GM06990 (cell line): Measurements from ENCODE around the gene SNAPC2.
"Not testable (repeated sequence)": the region's sequence is repeated elsewhere in the genome, so short reads cannot be mapped to it uniquely, and the experiment has no call there.

Experiments used
- DNase-seq: peaks from one replicate; pipeline ENCODE4 v3.0.0-alpha.2; 2011; ENCODE audit not compliant: insufficient read length; ENCODE audit errors: extremely low read depth
- H3K27me3 ChIP-seq: replicated peaks from 2 replicates; pipeline ENCODE4 v1.6.0; 2011; ENCODE audit warnings: low read length; ENCODE audit not compliant: control insufficient read depth, insufficient read depth
- H3K36me3 ChIP-seq: 2 replicates; pipeline ENCODE4 v1.5.1; 2011; ENCODE audit warnings: low read length; ENCODE audit not compliant: control insufficient read depth, insufficient read depth
- H3K4me3 ChIP-seq: replicated peaks from 2 replicates; pipeline ENCODE4 v1.5.1; 2011; ENCODE audit warnings: low read depth, mild to moderate bottlenecking, control low read depth, low read length
- TF ChIP-seq, protein P1 (sequence below): IDR thresholded peaks from 2 replicates; pipeline ENCODE4 v1.5.1; 2011; ENCODE audit warnings: low read length, control low read depth, mild to moderate bottlenecking, inconsistent platforms; ENCODE audit not compliant: insufficient read depth, poor library complexity, severe bottlenecking

Gene SNAPC2

DNA sequence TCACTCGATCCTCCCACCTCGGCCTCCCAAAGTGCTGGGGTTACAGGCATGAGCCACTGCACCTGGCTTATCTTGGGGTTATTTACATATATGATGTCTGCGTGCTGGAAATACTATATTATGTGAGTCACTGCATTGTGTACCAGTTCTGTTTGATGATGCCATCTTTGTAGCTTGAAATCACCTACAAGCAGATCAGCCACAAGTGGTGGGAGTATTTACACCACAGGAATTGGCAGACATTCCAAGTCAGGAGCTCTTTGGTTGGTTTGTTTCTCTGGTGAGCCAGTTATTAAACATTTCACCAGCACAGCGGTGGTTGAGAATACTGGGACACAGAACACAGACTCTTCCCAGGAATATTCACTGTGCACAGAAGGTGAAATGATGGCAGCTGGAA, 27.8 kb downstream of the SNAPC2 start:
- DNase-seq, result no peak
- Histone ChIP-seq H3K4me3 (no peak overlapping the region), H3K36me3 (no peaks in the 10 kb centered on the region), H3K27me3 (no peaks in the 10 kb centered on the region)
- TF ChIP-seq, protein P1, sequence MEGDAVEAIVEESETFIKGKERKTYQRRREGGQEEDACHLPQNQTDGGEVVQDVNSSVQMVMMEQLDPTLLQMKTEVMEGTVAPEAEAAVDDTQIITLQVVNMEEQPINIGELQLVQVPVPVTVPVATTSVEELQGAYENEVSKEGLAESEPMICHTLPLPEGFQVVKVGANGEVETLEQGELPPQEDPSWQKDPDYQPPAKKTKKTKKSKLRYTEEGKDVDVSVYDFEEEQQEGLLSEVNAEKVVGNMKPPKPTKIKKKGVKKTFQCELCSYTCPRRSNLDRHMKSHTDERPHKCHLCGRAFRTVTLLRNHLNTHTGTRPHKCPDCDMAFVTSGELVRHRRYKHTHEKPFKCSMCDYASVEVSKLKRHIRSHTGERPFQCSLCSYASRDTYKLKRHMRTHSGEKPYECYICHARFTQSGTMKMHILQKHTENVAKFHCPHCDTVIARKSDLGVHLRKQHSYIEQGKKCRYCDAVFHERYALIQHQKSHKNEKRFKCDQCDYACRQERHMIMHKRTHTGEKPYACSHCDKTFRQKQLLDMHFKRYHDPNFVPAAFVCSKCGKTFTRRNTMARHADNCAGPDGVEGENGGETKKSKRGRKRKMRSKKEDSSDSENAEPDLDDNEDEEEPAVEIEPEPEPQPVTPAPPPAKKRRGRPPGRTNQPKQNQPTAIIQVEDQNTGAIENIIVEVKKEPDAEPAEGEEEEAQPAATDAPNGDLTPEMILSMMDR, result no peak

DNA sequence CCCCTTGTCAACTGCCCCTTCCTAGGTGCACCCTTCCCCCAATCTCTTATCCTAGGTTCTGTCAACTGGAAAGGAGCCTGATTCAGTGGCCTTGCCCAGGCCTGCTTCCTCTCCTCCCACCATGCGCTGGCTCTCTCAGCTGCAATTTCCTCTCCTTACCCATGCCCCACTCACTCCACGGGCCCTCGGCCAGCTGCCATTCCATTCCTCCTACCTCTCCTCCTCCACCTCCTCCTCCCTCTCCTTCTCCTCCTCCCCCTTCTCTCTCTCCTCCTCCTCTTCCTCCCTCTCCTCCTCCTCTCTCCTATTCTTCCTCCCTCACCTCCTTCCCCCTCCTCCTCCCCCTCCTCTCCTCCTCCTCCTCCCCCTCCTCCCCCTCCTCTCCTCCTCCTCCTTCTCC, 32.9 kb downstream of the SNAPC2 start:
- TF ChIP-seq, protein P1, result no peak
- no peak for DNase-seq
- H3K27me3 ChIP-seq, result no peaks in the 10 kb centered on the region
- H3K36me3 ChIP-seq, result no peaks in the 10 kb centered on the region; the same call in 1 of the 2 replicates
- H3K4me3 ChIP-seq, result no peak overlapping the region

DNA sequence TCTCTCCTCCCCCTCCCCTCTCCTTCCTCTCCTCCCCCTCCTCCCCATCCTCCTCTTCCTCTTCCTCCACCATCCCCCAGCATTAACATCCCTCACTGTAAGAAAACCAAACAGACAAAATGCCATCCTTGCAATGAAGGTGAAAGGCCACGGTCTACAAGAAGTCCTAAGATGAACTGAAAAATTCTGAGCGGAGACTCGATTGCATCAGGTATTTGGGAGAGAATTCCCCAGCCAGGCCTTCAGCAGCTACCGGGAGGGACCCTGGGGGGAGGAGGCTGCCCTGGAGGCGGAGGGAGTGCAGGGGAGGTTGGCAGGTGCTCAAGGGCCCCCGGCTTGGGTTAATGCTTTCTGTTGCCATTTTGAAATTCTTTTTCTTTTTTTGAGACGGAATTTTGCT, 33.4 kb downstream of the SNAPC2 start:
- TF ChIP-seq, protein P1, result no peak
- DNase-seq, result no peak
- H3K36me3 ChIP-seq, result no peaks in the 10 kb centered on the region; the same call in 1 of the 2 replicates

DNA sequence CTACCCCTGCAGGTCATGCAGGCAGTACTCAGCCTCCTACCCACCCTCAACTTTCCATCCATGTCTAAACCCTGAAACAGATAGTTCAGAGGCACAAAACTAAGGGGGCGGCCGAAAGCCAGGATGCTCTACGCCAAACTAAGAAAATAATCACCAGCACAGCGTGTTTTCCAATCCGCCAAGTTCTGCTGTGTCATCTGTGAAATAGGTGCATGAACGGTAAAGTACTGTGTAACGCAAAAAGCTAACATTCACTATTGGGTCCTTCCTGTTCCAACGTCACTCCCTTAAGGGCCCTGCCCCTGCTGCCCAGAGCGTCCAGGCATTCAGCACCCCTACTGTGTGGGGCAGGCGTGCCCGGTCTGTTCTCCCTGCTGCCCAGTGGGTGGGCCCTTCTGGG, 35.6 kb downstream of the SNAPC2 start:
- TF ChIP-seq, protein P1, result no peak
- H3K4me3 ChIP-seq, result no peak overlapping the region
- DNase-seq, result no peak
- no peaks in the 10 kb centered on the region for H3K27me3 ChIP-seq
- no peaks in the 10 kb centered on the region; the same call in 1 of the 2 replicates for H3K36me3 ChIP-seq

More for the DNA sequence above, 33.4 kb downstream of the SNAPC2 start:
- no peaks in the 10 kb centered on the region for H3K27me3 ChIP-seq
- no peak overlapping the region for H3K4me3 ChIP-seq

DNA sequence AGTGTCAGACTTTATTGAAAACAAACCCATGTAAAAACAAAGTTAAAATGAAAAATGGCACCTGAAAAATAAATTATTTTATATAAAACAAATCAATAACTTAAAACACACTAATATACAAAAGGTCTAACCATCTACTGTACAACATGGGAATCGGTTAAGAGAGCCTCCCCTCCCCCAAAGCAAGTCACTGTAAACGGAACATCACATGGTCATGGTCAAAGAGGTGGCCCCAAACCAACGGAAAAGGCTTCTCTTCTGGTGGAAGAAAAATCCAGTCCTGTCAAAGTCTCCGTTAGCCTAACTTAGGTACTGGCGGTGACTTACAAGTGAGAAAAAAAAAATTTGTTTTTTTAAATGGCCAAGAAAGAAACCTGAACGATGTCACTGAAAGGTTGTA, 39.1 kb downstream of the SNAPC2 start:
- no peak for DNase-seq
- TF ChIP-seq, protein P1, result no peak
- H3K4me3 ChIP-seq, result no peak overlapping the region
- peaks cover 15% of the 10 kb centered on the region for H3K36me3 ChIP-seq
- H3K27me3 ChIP-seq, result no peaks in the 10 kb centered on the region

DNA sequence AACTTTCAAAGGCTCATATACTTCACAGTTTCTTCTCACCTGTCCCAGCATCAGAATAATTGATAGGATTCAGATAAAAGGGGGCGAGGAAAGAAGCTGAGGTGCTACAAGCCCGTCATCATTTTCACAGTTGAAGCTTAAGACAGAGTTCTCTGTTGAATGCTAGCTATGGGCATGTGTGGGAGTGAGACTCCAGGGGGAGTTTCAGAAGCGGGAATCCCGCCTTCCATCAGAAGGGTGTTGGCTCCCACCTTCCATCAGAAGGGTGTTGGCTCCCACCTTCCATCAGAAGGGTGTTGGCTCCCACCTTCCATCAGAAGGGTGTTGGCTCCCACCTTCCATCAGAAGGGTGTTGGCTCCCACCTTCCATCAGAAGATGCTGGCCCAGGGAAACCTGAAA, 40.9 kb downstream of the SNAPC2 start:
- DNase-seq, H3K4me3 ChIP-seq, H3K27me3 ChIP-seq: not testable (repeated sequence)
- peaks cover 19% of the 10 kb centered on the region for H3K36me3 ChIP-seq
